K562 (cell line): ENCODE measurements around the gene SCGB1D1.
"Not testable (repeated sequence)": the region's sequence is repeated elsewhere in the genome, so short reads cannot be mapped to it uniquely, and the experiment has no call there.

ENCODE experiments used
- ATF2 ChIP-seq: sonication (generic); formaldehyde crosslinking; IDR thresholded peaks from 2 replicates; pipeline ENCODE4 v1.8.1; 2022; ENCODE audit warnings: missing genetic modification reagents
- CTCF ChIP-seq, 3 experiments: IDR thresholded peaks in 2 of 3; conservative IDR thresholded peaks in 1 of 3; 2 replicates each; pipeline ENCODE4 v1.5.1; 2011 to 2012; ENCODE audit warnings: low read length in 3 of 3, mild to moderate bottlenecking in 3 of 3, control low read depth in 2 of 3, improper control_type of control experiment in 1 of 3, inconsistent platforms in 1 of 3, low read depth in 1 of 3, mixed read lengths in 1 of 3, moderate library complexity in 1 of 3; ENCODE audit not compliant: insufficient read depth in 2 of 3
- DIDO1 ChIP-seq: fragments of 450-650 bp; IDR thresholded peaks from 2 replicates; pipeline ENCODE4 v1.6.1; 2016; ENCODE audit warnings: low read depth, missing biosample characterization, missing genetic modification characterization
- HNRNPUL1 ChIP-seq: fragments of 200-400 bp; formaldehyde crosslinking; IDR thresholded peaks from 2 replicates; pipeline ENCODE4 v1.6.1; 2017; ENCODE audit warnings: low read length
- POLR2AphosphoS2 ChIP-seq: IDR thresholded peaks from 2 replicates; pipeline ENCODE4 v1.6.1; 2012; ENCODE audit warnings: low read length, improper control_type of control experiment
- RAD21 ChIP-seq, 2 experiments: fragments of 250-450 bp in 1 of 2; fragments of 450-650 bp in 1 of 2; sonication (Bioruptor Pico) in 1 of 2; formaldehyde crosslinking in 1 of 2; IDR thresholded peaks in 1 of 2; conservative IDR thresholded peaks in 1 of 2; 2 replicates each; pipeline versions ENCODE4 v1.4.0 to v1.8.0; 2020 to 2022; ENCODE audit warnings: mild to moderate bottlenecking in 2 of 2, moderate library complexity in 1 of 2

- not testable (repeated sequence) for TF ChIP-seq RAD21 (CRISPR knock-in tag; conservative IDR thresholded peaks at IDR 0.05 in 1 of 2, IDR thresholded peaks at IDR 0.05 in 1 of 2); CTCF (IDR thresholded peaks at IDR 0.05 in 2 of 3, conservative IDR thresholded peaks at IDR 0.05 in 1 of 3; ENCODE audit: insufficient read depth in 2 of 3, low read depth in 1 of 3, low read length in 3 of 3); ATF2 (CRISPR knock-in tag); POLR2AphosphoS2; DIDO1; HNRNPUL1
These were observed 7.4 kb downstream of the SCGB1D1 start for GRCh38 chr11:62197400-62197799.
